HG02798 (cell line): ENCODE measurements around the gene CDSN.

Experiments used
- ATAC-seq: cut with Tn5 transposase; IDR thresholded peaks from one replicate; pipeline ENCODE4 v1.9.1; 2021; ENCODE audit warnings: mild to moderate bottlenecking; ENCODE audit not compliant: unreplicated experiment, poor library complexity

CDSN gene

DNA sequence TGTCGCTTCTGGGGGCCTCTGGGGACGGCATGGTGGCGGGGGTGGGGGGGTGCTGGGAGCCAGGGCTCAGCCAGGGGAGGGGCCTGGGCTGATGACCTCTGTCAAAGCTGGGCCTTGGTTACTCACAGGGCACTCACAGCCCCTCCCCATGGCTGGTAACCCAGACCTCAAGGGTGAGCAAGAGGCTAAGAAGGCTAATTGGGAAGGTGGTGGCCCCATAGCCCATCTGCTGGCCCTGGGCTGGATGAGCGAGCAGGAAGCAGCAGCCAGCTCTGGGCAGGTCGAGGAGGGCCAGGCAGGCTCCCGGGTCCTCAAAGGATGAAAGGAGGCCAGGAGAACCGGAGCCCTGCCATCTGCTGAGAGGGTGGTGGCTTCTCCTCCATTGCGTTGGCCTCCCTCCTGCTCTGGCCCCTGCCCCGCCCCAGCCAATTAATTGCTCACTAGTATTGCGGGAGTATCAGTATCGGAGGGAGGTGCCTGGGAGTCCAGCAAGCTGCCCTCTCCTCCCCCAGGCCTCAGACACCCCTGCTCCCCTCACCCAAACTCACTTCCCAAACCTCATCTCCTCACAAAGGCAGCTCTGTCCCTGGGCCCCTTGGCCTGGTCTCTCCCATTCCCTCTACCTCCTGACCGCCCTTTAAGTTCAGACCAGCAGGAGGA is 1.0 kb upstream of the CDSN start:
- ATAC-seq, result no peak

DNA sequence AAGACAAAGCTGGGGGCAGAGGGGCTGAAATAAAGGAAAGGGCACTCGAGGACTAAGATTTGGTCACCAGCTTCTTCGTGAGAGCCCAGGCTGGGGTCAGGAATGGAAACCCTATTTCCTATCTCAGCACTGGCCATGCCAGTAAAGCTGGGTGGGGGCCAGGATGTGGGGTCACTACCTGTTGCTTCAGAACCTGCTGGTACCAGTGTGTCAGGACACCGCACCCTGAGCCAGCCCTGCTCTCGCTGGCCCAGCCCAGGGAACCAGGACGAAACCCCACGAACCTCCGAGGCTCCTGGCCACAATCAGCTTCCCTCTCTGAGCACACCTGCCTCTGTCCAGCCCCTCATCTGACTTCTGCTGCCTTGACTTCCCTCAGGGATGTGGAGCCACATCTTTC is 2.1 kb downstream of the CDSN start:
- no peak for ATAC-seq

DNA sequence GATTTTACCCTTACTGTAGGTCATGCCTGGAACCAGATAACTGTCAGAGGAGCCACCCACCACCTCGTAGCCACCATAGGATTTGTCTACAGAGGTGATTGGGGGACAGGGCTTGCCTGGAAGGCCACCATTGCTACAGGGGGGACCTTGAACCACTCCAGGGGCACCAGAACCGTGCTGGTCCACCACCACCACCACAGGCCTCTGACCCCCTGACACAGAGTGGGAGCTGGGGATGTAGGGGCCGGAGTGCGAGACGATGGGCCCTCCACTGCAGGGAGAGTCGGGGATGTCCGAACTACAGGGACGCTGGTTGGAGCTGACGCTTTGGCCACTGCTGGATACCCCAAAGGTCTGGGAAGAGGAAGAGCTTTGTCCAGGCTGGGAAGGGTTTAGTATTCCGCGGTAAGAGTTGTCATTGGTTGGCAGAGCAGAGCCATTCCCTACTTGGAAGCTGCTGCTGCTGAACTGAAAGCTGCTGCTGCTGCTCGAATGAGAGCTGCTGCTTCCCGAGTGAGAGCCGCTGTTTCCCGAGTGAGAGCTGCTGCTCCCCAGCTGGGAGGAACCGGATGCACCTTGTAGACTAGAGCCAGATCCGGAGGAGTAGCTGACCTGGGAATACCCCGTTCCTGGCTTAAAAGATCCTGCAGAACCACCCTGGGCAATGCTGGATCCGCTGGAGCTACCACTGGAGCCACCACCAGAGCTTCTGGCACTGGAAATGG is 3.4 kb downstream of the CDSN start:
- no peak for ATAC-seq

DNA sequence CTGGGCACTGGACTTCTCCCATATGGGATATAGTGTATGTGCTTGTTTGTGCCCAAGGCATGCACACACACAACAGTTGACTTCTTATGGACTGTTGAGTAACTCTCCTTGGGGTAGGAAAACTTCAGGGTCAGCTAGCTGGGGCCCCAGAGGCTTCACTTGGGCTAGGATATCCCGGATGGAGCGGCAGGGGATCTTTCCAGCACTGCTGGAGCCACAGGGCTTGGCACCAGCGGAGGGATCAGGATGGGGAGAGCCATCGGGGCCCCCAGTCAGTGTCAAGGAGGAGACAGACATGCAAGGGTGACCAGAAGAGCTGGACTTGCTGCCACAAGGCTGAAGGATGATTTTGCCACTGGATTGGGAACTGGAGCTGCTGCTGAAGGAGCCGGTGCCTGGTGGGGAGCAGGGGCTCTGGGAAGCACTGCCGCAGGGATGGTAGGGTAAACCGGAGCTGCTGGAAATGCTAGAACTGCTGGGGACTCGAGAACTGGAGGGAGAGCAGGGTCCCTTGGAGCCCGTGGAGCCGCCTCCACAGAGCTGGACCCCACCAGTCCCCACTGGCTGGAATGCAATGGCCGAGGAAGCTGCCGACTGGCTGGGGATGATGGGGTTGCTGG is 4.2 kb downstream of the CDSN start:
- no peak for ATAC-seq

DNA sequence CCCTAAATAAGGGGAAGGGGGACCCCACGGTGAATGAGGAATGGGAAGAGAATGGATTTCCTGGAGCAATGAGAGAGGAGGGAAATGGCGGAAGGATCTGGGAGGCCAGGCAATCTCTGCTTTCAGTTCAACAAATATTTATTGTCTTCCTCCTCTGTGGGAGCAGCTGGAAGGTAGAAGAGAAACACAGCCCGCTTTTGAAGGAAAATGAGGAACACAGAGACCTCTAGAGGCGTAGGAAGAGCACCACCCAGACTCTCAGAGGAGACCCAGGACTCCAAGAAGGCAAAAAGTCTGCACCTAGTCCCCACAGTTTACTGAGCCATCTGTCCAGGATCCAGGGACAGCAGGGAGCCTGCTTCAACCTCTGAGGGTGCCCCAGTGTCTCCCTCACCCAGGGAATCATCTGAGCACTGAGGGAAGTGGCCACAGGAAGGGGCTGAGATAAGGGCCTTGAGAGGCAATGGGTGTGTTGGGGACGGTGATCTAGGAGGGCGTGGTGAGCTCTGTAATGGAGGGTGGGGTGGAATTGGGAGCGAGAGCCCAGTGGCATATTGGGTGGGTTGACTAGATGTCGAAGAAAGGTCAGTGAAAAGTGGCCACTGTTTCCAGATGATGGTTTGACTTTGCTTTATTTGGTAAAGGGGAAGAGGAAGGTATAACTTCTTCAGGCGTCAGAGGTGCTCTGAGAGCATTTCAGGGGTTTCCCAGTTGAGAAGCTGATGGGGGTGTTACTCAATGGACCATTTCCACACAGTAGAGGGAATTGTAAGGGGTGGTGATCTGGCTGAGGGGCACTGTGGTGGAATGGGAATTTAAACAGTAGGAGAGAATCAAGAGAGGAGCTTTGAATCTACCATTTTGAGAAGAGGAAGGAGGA is 5.0 kb downstream of the CDSN start:
- no peak for ATAC-seq

DNA sequence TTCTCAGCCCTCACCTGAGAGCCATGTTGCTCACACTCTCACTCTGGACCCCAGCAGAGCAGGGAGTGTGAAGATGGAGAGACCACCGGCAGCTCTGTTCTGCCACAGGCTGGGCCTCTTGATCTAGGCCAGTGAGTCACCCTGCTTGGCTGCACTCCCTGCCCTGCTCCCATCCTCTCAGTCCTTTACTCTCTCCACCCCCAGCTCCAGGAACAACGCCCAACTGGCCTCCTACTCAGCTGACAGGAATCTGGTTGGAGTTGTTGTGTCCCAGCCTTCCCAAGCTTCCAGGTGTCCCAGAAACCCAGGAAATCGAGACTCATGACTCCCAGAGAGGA is 5.7 kb downstream of the CDSN start, which contains the start of gene PSORS1C1:
Gene PSORS1C1, plus strand, starts transcription at position 260 of the 338 bp plus-strand sequence. CDS start 14,833 bp downstream, outside the sequence.
- no peak for ATAC-seq

DNA sequence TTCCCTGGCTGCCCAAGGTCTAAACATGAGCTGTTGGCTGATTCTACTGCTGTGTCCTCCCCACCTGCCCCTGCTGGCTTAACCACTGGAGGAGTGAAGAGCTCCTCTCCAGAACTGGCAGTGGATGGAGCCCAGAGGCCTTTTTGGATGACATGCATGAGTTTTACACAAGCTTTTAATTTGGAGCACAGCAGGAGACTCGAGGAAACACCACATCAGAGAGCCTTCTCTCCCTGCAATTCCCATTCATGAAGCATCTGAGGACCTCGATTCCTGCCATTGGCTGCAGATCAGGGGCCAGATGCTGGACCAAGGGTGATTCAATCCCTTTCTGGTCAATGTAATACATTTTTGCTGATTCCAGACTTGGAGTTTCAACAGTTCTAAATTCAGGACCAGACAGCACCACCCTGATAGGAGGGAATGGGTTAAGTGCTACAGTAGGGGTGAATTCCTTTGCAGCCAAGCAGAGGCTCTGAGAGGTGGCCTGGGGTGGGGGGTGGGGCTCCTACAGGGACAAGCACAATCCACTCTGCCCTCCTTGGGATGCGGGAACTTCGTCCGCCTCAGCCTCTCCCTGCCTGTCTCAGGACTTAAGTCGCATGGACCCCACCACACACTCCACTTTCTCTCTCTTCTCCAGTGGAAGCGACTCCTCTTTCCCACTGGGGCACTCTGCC is 6.2 kb downstream of the CDSN start:
- ATAC-seq, result no peak

DNA sequence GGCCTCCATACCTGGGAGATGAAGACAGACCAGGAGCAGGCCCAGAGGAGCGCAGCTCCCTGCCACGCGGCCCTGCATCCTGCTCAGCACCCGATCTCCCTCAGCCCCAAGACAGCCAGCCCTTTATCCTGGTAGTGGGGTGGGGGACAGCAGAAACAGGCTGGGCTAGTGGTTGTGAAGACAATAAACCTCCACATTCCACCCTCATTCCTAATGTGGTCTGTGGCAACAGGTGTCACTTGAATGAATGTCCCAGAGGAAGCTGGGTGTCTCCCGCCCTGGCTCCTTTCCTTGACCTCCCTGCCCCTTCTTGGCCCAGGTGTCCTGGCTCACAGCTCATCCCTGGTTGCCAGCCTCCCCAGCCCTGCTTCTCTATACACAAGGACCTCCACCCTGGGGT is 7.8 kb downstream of the CDSN start, which contains the start of gene C6orf15:
Gene C6orf15, minus strand, starts transcription at position 98 of the 400 bp plus-strand sequence. Its CDS starts 20 bp downstream, at position 78.
- ATAC-seq, result no peak

DNA sequence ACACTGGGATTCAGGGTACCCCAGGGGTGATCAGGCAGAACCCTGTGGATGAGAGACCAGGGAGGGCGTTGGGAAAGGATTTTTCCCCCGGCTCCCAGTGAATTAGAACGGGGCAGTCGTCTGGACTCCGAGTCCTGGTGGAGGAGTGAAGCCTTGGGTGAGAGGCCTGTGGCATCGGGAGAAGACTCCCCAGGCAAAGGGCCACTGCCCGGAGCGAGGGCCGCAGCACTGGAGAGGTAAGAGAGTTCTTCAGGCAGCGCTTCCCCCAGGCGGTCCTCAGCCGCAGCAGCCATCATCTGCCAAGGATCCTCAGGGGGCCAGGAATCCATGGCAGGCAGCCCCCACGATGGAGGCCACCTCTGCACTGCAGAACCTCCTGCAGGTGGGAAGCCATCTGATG is 8.5 kb downstream of the CDSN start:
- ATAC-seq, result no peak

DNA sequence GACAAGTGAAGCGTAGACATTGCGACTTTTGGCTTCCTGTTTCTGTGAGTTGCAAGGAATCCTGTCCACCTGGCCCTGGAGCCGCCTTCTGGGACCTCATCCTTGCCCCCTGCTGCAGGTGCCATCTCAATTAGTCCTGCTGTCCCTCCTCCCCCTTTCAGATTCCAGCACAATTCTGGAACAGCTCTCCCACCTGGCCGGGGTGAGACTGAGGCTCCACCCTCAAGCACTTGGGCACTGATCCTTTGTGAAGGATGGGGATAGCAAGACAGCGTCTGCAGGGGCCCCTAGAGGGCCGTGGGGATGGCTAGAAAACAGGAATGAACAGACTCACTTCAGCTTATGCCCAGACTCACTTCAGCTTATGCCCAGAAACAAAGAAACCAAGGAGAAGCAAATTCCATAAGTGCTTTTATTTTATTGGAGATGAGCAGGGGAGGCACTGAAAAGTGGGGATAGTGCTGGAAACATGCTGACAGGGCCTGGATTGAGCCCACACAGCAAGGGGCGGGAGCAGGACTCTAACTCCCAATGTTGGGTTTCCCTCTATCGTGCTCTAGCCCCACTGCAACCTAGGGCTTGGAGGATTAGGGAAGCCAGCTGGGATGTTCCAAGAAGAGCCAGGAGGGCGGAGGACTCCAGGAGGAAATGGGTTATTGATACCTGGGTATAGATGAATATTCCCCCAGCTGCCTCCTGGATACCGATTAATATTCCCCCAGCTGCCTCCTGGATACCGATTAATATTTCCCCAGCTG is 9.2 kb downstream of the CDSN start:
- no peak for ATAC-seq

DNA sequence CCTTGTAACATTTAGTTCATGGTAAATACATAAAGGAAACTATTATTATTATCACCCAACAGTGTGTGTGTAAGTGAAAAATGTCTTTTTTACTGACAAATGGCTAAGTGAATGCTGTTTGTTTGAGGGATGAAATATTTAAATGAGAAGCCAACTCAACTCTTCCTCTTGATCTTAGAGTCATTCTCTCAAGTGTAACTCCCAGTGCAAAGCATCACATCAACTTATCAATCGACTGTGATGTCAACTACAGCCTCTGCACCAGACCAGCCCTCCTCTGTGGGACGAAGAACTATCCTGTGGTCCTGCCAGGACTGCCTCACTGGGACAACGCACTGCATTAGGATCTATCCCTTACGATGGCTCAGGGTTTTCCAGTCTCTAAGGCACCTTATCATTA is 13.2 kb downstream of the CDSN start:
- no peak for ATAC-seq

DNA sequence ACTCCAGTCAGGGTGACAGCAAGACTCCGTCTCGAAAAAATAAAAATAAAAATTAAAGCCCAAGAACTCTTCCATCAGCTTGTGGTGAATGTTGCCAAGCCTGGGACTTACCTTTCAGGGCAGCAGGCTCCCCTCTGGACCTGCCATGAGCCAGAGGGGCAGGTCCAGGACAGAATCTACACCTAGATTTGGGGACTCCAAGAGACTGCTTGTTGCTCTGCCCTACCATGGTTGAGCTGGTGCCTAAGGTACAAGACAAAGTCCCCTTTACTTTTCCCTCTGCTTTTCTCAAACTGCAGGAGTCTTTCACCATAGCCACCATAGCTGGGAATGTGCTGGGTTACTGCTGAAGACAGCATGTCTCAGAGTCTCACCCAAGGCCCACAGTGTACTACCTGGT is 17.1 kb downstream of the CDSN start:
- no peak for ATAC-seq

DNA sequence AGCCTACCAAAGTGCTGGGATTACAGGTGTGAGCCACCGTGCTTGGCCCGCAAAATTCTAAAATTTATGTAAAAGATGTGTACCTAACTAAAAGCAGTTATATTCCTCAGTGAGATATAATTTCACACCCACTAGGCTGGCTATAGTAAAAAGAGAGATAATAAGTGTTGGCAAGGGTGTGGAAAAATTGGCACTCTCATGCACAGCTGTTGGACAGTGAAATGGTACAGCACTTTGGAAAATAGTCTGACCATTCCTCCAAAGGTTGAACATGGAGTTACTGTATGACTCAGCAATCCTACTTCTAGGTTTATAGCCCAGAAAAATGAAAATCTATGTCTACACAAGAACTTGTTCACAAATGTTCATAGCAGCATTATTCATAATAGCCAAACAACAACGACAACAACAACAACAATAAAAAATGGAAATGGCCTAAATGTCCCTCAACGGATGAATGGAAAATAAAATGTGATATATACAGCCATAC is 21.8 kb downstream of the CDSN start:
- no peak for ATAC-seq

DNA sequence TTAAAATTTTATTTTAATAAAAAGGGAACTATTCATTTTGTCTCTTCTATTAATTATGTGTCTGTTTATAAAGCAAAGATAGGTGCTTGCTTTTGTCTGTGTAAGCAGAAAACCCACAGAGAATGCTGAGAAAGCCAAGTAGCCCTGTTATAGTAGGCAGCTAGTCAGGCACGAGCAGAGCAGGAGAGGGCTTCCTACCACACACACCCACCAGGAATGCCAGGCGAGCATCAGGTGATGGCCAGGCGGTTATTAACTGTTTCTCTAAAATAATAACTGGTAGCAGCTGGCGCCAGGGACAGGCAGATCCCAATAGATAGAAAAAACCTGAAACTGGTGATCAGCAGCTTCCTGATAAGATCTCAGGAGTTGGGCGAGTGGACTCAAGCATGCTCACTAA is 23.6 kb downstream of the CDSN start:
- ATAC-seq, result no peak

DNA sequence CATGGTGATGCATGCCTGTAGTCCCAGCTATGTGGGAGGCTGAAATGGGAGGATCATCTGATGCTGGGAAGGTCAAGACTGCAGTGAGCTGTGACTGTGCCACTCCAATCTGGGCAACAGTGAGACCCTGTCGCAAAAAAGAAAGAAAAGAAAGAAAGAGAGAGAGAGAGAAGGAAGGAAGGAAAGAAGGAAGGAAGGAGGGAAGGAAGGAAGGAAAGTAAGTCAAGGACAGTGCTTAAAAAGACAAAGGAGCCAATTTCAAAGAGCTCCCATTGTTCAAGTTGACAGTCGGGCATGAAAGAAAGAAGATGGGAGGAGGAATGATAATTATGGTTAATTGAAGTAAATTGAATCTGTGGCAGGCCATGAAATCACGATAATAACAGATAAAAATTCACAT is 24.0 kb downstream of the CDSN start:
- no peak for ATAC-seq

DNA sequence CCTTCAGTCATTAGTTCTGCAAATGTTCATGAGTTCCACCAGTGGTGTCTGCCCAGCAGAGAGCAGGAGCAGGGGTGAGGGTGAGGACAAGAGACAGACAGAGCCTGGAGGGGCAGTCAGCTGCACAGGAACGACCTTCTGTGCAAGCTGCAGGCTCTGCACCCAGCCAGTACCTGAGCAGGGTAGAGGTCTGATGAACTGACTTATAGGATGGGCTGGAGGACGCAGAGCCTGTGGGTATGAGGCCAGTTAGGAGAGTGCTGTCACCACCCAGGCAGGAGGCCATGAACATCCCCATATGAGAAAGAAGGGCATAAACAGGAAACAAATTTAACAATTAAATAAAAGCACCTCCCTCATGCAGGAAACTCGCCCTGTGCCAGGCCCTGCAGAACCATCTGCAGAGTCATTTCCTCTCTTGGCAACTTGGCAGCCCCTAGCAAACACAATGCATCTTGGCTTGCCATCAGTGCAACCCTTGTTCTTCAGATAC is 25.8 kb downstream of the CDSN start:
- ATAC-seq, result no peak

DNA sequence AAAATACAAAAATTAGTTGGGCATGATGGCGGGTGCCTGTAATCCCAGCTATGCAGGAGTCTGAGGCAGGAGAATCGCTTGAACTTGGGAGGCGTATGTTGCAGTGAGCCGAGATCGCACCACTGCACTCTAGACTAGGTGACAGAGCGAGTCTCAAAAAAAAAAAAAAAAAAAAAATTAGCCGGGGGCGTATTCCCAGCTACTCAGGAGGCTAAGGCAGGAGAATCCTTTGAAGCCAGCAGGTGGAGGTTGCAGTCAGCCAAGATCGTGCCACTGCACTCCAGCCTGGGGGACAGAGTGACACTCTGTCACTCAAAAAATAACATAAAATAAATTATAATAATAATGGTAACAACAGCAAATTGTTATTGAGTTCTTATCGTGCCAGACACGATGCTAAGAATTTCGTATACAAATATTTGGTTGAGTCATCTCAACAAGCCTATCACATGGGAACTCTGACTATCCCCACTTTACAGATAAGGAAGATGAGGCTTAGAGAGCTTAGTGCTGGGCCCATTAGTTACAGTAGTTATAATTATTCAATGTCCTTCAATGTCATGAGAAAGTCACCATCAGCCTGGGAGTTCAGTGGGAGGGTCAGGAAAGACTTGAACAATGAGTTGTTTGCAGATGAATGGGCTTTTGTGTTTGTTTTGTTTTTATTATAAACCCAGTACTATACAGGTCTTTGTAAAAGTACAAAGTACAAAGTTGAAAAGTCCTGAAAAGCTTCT is 27.3 kb downstream of the CDSN start:
- no peak for ATAC-seq

DNA sequence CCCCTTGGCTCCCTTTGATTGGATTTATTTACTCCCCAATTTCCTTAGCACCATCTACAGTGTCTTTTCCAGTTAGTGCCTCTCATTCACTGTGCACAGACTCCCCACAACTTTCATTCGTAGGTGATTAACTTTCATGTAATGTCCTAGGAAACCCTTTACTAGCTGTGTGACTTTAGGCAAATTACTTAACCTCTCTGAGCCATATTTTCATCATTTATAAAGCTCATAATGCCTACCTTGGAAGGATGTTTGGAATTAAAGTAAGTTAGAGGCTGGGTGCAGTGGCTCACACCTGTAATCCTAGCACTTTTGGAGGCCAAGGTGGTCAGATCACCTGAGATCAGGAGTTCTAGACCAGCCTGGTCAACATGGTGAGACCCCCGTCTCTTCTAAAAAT is 28.0 kb downstream of the CDSN start:
- no peak for ATAC-seq
